Astrocyte of the cerebellum (primary cell): ENCODE measurements around the gene UTY.

Experiments used
- DNase-seq: peaks from one replicate; pipeline ENCODE4 v3.0.0-alpha.2; 2011; ENCODE audit warnings: low read depth
- H3K4me3 ChIP-seq: 2 replicates; pipeline ENCODE4 v1.5.1; 2011; ENCODE audit warnings: mild to moderate bottlenecking, low read depth, low read length, moderate library complexity
- CTCF ChIP-seq: IDR thresholded peaks from 2 replicates; pipeline ENCODE4 v1.5.1; 2012; ENCODE audit warnings: low read length, low read depth, moderate library complexity, mild to moderate bottlenecking; ENCODE audit errors: missing control alignments
- in situ Hi-C: cut with HindIII; loops from 2 replicates; pipeline ENCODE4 v1.10.0; 2017; ENCODE audit warnings: low sequenced_read_pairs

Gene UTY

DNA sequence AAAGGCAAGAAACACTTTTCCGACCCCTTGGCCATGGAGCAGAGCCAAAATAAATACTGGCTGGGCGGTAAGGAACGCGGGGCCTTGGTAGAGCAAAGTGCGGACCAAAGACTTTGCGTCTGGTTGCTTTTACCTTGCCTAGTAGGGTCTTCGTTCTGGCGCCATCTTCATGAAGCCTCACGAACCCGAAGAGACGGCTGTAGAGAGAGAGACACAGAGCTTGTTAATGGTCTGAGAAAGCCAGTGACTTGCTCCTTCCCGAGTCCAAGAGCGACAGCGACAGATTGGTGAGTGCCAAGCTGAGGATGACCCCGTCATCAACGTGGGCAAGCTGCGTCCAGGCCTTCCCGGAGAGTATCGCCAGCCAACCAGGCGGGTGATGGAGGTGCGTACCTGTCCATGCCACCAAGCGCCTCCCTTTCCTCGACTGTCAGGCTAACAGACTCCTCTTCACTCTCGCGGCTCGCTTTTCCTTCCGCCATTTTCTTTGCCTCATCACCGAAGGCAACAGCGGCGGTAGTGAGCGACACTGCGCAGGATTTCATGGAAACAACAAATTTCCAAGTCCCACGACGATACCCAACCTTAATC, 617 bp downstream of the UTY start:
- DNase-seq, result no peak
- no peak overlapping the region for H3K4me3 ChIP-seq
- no peak for TF ChIP-seq CTCF
- in situ Hi-C loops, result no loop called here

DNA sequence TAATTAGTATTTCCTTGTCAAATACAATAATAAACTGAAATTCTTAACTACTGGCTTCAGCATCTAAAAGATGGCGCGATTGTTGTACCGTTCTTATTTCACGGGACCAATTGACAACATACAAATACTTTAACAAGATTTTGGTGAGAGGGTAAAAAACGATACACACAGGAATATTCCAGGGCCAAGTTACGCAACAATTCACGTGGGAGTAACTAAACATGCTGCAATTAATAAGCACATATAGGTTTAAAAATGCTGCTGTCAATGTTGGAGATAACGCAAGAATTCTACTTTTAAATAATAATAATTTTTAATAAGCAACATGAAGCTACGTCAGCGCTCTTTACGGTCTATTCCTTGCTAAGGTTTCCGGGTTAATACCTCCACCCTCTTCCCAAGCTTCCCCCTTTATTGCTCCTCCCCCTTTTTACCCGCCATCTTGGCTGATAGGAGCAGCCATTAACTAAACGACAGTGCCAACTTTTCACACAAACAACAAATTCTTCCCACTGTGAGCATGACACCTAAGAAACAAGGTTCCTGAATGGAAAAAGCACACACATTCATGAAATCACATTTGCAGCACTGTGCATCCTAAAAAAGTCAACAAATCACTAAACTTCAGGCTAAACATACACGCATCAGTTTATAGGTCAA, 1.6 kb downstream of the UTY start:
- TF ChIP-seq CTCF, result no peak
- in situ Hi-C loops, result no loop called here
- DNase-seq, result no peak
- no peak overlapping the region for H3K4me3 ChIP-seq

- no peak overlapping the region for H3K4me3 ChIP-seq
- in situ Hi-C loops, result no loop called here
- TF ChIP-seq CTCF, result no peak
- DNase-seq, result no peak
Measured at GRCh38 chrY:13474997-13475396, 4.8 kb downstream of the UTY start.

DNA sequence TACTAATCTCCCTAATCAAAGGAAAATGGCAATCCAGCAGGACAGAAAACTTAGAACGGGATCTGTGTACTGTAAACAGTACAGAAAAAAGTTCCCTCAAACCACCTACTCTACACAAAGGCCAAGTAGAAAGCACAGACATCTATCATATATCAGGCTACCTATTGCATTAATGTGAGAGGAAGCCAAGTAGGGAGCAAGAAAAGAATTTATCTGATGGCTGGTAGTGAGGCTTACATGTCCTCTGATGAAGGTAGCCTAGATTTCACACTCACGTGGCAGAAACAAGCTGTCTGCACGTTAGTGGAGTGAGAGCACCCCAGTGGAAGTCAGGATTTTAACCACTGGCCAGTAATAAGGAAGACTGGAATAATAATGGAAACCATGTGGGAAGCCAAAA, 28.3 kb downstream of the UTY start:
- in situ Hi-C loops, result no loop called here
- H3K4me3 ChIP-seq, result no peak overlapping the region
- TF ChIP-seq CTCF, result no peak
- DNase-seq, result no peak

GRCh38 chrY:13450596-13451130, 29.2 kb downstream of the UTY start:
- in situ Hi-C loops, result no loop called here
- DNase-seq, result no peak
- TF ChIP-seq CTCF, result no peak
- no peak overlapping the region for H3K4me3 ChIP-seq

DNA sequence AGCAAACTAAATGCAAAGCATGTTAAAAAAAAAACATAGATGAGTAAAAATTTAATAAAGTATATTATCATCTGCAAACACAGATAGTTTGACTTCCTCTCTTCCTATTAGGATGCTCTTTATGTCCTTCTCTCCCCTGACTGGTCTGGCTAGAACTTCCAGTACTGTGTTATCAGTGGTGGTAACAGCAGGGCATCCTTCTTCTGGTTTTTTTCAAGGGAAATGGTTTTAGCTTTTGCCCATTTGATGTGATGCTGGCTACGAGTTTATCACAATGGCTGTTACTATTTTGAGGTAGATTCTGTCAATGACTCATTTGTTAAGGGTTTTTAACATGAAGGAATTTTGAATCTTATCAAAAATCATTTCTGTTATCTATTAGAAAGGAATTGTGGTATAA, 34.3 kb downstream of the UTY start:
- in situ Hi-C loops, result no loop called here
- no peak for TF ChIP-seq CTCF
- H3K4me3 ChIP-seq, result no peak overlapping the region
- no peak for DNase-seq
